OCI-LY1 (cell line): ENCODE measurements around the gene SPRR2E.

Experiments used
- CTCF ChIP-seq: fragments of 200-600 bp; sonication (generic), shearing (Covaris generic); IDR thresholded peaks from 2 replicates; pipeline ENCODE4 v1.5.1; 2017; ENCODE audit warnings: mild to moderate bottlenecking, antibody characterized with exemption, low read length, moderate library complexity, mixed read lengths
- EZH2 ChIP-seq: fragments of 200-600 bp; sonication (generic), shearing (Covaris generic); IDR thresholded peaks from 2 replicates; pipeline ENCODE4 v1.8.0; 2017; ENCODE audit warnings: borderline replicate concordance, mixed run types, mild to moderate bottlenecking, antibody characterized with exemption, low read length, moderate library complexity, mixed read lengths

GRCh38 chr1:153094426-153094825, at the start of gene SPRR2E:
- TF ChIP-seq CTCF: no peak
- no peak for TF ChIP-seq EZH2
